ENCODE data around the gene TMEM151B.

TMEM151B gene

DNA sequence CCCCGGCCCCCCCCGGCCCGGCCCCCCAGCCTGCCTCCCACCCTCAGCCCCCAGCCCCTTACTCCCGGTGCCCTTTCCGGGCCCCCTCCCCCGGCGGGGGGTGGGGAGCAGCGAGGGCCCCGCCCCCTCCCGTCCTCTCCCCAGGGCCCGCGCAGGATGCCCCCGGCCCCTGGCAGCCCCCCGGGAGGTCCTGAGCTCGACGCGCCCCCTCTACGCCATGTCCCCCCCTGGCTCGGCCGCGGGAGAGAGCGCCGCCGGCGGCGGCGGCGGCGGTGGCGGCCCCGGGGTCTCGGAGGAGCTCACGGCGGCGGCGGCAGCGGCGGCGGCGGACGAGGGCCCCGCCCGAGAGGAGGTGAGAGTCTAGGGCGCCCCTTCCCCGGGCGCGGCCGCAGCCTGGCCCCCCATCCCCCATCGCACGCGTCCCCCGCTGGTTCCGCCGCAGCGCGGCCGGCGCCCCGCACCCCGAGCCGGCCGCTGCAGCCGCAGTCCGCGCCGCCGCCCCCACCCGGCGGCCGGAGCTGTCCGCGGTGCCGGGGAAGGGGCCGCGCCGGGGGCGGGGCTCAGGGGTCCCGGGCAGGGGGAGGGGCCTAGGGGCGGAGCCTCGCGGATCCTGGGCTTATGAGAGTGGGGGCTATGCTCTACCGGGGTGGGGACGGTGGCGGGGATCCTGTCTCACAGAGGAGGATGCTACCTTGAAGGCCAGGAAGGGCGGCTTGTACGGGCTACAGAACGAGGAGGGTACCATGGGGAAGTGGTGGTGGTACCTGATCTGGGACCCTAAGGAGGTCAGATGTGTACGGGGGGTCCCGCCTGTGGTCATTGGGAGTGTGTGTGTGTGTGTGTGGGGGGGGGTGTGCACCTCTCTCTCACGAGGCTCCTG is 516 bp downstream of the TMEM151B start:
- TF ChIP-seq, protein P1, sequence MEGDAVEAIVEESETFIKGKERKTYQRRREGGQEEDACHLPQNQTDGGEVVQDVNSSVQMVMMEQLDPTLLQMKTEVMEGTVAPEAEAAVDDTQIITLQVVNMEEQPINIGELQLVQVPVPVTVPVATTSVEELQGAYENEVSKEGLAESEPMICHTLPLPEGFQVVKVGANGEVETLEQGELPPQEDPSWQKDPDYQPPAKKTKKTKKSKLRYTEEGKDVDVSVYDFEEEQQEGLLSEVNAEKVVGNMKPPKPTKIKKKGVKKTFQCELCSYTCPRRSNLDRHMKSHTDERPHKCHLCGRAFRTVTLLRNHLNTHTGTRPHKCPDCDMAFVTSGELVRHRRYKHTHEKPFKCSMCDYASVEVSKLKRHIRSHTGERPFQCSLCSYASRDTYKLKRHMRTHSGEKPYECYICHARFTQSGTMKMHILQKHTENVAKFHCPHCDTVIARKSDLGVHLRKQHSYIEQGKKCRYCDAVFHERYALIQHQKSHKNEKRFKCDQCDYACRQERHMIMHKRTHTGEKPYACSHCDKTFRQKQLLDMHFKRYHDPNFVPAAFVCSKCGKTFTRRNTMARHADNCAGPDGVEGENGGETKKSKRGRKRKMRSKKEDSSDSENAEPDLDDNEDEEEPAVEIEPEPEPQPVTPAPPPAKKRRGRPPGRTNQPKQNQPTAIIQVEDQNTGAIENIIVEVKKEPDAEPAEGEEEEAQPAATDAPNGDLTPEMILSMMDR (IDR thresholded peaks at IDR 0.05; ENCODE audit: borderline replicate concordance, control extremely low read depth, extremely low read depth, insufficient read depth, missing control alignments) = no peak
- no peak for DNase-seq (ENCODE audit: low spot score)
- in situ Hi-C loops (cut with MboI; ENCODE audit: low sequenced_read_pairs, unreplicated experiment) = no loop called here

DNA sequence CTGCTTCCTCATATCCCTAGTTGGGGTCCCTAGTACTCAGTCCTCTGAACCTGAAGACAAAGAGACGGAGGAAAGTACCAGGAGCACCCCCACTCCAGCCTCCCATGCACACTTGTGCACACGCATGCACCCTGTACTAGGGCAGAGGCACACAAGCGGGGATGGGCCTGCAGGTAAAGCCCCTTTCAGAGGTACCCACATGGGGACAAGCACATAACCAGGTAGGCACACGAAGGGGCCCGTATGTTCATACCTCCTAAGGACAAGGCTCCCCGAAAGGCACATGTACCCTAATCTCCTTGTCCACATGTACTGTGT is 1.1 kb downstream of the TMEM151B start:
- DNase-seq (ENCODE audit: low spot score) = no peak
- TF ChIP-seq, protein P1 (IDR thresholded peaks at IDR 0.05; ENCODE audit: borderline replicate concordance, control extremely low read depth, extremely low read depth, insufficient read depth, missing control alignments) = no peak
- in situ Hi-C loops (cut with MboI; ENCODE audit: low sequenced_read_pairs, unreplicated experiment) = no loop called here

DNA sequence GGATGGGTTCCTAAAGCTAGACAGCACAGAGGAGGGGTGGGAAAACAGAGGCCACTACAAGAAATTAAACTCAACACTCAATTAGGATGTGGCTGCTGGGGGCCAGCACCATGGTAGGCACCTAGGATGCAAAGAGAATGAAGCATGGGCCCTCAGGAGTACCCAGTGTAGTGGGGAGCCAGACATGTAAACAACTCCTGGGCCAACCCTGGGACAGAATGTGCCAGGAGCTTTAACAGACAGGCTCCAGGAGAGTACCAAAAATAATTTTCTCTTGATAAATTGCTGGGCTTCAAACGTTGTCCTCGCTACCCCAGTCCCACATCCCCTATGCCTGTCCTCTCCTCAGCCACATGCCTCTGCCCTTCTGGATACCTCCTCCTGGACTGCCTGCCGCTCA is 1.7 kb downstream of the TMEM151B start:
- no peak for DNase-seq (ENCODE audit: low spot score)
- in situ Hi-C loops (cut with MboI; ENCODE audit: low sequenced_read_pairs, unreplicated experiment) = no loop called here
- TF ChIP-seq, protein P1 (IDR thresholded peaks at IDR 0.05; ENCODE audit: borderline replicate concordance, control extremely low read depth, extremely low read depth, insufficient read depth, missing control alignments) = no peak

DNA sequence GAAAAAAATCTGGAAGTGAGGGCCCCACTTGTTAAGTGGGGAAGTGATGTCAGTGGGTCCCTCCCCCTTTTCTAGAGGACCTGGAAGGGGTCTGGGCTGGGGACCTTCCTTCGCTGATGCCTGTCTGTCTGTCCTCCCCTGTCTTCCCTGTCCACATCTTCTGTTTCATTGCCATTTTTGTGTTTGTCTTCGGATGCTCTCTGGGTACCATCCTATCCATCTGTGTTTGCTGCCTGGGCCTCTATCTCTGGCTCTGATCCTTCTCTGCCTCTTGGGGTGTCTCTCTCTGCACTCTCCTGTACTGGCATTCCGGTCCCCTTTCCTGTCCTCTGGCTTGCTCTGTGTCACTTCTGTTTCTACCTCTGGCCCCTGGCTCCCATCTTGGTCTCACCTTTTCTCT is 2.3 kb downstream of the TMEM151B start:
- TF ChIP-seq, protein P1 (IDR thresholded peaks at IDR 0.05; ENCODE audit: borderline replicate concordance, control extremely low read depth, extremely low read depth, insufficient read depth, missing control alignments) = no peak
- no peak for DNase-seq (ENCODE audit: low spot score)
- in situ Hi-C loops (cut with MboI; ENCODE audit: low sequenced_read_pairs, unreplicated experiment) = no loop called here

DNA sequence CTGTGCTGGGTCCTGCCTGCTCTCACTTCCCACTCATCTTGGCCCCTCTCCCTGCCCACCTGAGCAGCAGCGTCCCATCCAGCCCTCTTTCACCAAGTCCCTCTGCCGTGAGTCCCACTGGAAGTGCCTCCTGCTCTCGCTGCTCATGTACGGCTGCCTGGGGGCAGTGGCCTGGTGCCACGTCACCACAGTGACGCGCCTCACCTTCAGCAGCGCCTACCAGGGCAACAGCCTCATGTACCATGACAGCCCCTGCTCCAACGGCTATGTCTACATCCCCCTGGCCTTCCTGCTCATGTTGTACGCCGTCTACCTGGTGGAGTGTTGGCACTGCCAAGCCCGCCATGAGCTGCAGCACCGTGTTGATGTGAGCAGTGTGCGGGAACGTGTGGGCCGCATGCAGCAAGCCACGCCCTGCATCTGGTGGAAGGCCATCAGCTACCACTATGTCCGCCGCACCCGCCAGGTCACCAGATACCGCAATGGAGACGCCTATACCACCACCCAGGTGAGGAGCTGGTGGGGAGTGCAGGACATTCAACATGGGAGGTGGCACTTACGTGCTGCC is 2.8 kb downstream of the TMEM151B start:
- DNase-seq (ENCODE audit: low spot score) = no peak
- TF ChIP-seq, protein P1 (IDR thresholded peaks at IDR 0.05; ENCODE audit: borderline replicate concordance, control extremely low read depth, extremely low read depth, insufficient read depth, missing control alignments) = no peak
- in situ Hi-C loops (cut with MboI; ENCODE audit: low sequenced_read_pairs, unreplicated experiment) = no loop called here

DNA sequence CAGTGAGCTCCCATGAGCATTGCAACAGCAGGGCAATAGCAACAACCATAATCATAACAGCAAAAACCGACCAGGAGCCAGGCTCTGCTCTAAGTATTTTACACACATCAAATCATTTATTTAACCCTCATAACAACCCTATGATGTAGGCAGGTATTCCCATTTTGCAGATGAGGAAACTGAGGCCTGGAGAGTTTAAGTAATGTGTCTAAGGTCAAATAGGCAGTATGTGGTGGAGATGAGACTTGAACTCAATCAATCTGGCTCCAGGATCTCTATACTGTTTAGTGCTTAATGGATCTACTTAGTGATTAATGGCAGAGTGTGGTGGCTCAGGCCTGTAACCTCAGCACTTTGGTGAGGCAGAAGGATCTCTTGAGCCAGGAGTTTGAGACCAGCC is 3.4 kb downstream of the TMEM151B start:
- DNase-seq (ENCODE audit: low spot score) = no peak
- in situ Hi-C loops (cut with MboI; ENCODE audit: low sequenced_read_pairs, unreplicated experiment) = no loop called here
- TF ChIP-seq, protein P1 (IDR thresholded peaks at IDR 0.05; ENCODE audit: borderline replicate concordance, control extremely low read depth, extremely low read depth, insufficient read depth, missing control alignments) = no peak

Measured in GM13976 (cell line).